ENCODE data around the gene ABCC3. TPM values are rescaled to one million over a fixed set of nuclear protein-coding genes. Genes with fewer than 3 reads are reported as not detected.

The ABCC3 gene
- total and polyA plus RNA-seq, 4 donors: 10.3 to 46.4 (median 32.0) TPM

GRCh38 chr17:50697062-50697461, 62.4 kb downstream of the ABCC3 start:
- ATAC-seq (ENCODE audit: insufficient read depth, low FRiP score): no peak
- TF ChIP-seq CTCF (IDR thresholded peaks at IDR 0.05; ENCODE audit: control extremely low read depth, extremely low read depth): no peak
- H3K27ac ChIP-seq (ENCODE audit: low read depth in 1 of 2, low read length in 1 of 2): no peak overlapping the region
- DNase-seq: no peak
- no peaks in the 10 kb centered on the region for H3K27me3 ChIP-seq (ENCODE audit: control insufficient read depth in 3 of 3, insufficient read depth in 3 of 3, low read length in 2 of 3)
- H3K4me1 ChIP-seq (ENCODE audit: control insufficient read depth in 5 of 5, insufficient read depth in 5 of 5, low read length in 5 of 5): peaks cover 0 to 13% (median 0%) of the 10 kb centered on the region in 5 donors
- H3K9ac ChIP-seq (ENCODE audit: insufficient read depth in 1 of 2, low read length in 2 of 2): no peak overlapping the region
- 89 to 98% methylated on average over 3 of the region's 3 CpGs for WGBS, 2 donors
- no peak overlapping the region for H3K4me3 ChIP-seq
- H3K9me3 ChIP-seq (ENCODE audit: control insufficient read depth in 4 of 4, insufficient read depth in 3 of 4, low read length in 3 of 4): no peaks in the 10 kb centered on the region
- peaks cover 32 to 52% (median 36%) of the 10 kb centered on the region in 4 donors for H3K36me3 ChIP-seq (ENCODE audit: control insufficient read depth in 4 of 4, insufficient read depth in 4 of 4, low read length in 4 of 4)

DNA sequence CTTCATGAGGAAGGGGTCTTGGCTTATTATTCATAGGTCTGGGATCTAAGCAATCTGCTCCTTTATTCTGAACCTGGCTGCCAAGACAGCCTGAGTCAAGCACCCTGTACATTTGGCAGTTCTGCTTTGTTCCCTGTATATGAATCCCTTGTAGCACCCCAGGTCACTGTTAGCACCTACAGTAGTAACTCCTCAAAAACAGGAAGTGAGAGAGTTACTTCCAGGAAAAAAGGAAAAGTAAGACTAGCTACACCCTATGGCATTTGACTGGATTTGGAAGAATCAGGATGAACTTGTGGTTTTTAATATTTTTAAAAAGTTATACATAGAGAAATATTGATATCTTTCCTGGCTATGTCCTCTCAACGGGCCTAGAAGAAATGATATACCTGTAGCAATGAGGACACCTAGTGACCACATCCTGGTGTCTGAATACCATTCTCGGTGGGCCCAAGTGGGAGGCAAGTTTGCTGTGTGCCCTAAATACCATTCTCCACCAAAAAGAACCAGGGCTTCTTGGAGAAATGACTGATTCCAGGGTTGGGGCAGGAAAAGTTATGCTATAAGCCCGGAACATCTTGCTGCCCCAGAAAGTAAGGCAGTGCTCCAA, 63.1 kb downstream of the ABCC3 start:
- H3K9me3 ChIP-seq (ENCODE audit: control insufficient read depth in 4 of 4, insufficient read depth in 3 of 4, low read length in 3 of 4): no peaks in the 10 kb centered on the region
- peaks cover 32 to 47% (median 35%) of the 10 kb centered on the region in 4 donors for H3K36me3 ChIP-seq (ENCODE audit: control insufficient read depth in 4 of 4, insufficient read depth in 4 of 4, low read length in 4 of 4)
- H3K27ac ChIP-seq (ENCODE audit: low read depth in 1 of 2, low read length in 1 of 2): no peak overlapping the region
- DNase-seq (no peak), ATAC-seq (ENCODE audit: insufficient read depth, low FRiP score) (no peak)
- no peaks in the 10 kb centered on the region for H3K27me3 ChIP-seq (ENCODE audit: control insufficient read depth in 3 of 3, insufficient read depth in 3 of 3, low read length in 2 of 3)
- 65 to 68% methylated on average over 3 of the region's 3 CpGs for WGBS, 2 donors
- H3K4me3 ChIP-seq: no peak overlapping the region
- TF ChIP-seq CTCF (IDR thresholded peaks at IDR 0.05; ENCODE audit: control extremely low read depth, extremely low read depth): no peak
- peaks cover 0 to 7% (median 0%) of the 10 kb centered on the region in 5 donors for H3K4me1 ChIP-seq (ENCODE audit: control insufficient read depth in 5 of 5, insufficient read depth in 5 of 5, low read length in 5 of 5)
- H3K9ac ChIP-seq (ENCODE audit: insufficient read depth in 1 of 2, low read length in 2 of 2): no peak overlapping the region

- Histone ChIP-seq H3K36me3 (ENCODE audit: control insufficient read depth in 4 of 4, insufficient read depth in 4 of 4, low read length in 4 of 4) (peaks cover 26 to 43% (median 35%) of the 10 kb centered on the region in 4 donors), H3K27me3 (ENCODE audit: control insufficient read depth in 3 of 3, insufficient read depth in 3 of 3, low read length in 2 of 3) (no peaks in the 10 kb centered on the region), H3K4me1 (ENCODE audit: control insufficient read depth in 5 of 5, insufficient read depth in 5 of 5, low read length in 5 of 5) (peaks cover 0 to 7% (median 2%) of the 10 kb centered on the region in 5 donors), H3K9me3 (ENCODE audit: control insufficient read depth in 4 of 4, insufficient read depth in 3 of 4, low read length in 3 of 4) (no peaks in the 10 kb centered on the region), H3K9ac (ENCODE audit: insufficient read depth in 1 of 2, low read length in 2 of 2) (no peak overlapping the region), H3K4me3 (no peak overlapping the region), H3K27ac (ENCODE audit: low read depth in 1 of 2, low read length in 1 of 2) (no peak overlapping the region)
- no peak for ATAC-seq (ENCODE audit: insufficient read depth, low FRiP score)
- WGBS, 2 donors: 89 to 93% methylated on average over 7 of the region's 7 CpGs
- TF ChIP-seq CTCF (IDR thresholded peaks at IDR 0.05; ENCODE audit: control extremely low read depth, extremely low read depth): no peak
- no peak for DNase-seq
Measured at GRCh38 chr17:50699410-50699809, 64.7 kb downstream of the ABCC3 start.

DNA sequence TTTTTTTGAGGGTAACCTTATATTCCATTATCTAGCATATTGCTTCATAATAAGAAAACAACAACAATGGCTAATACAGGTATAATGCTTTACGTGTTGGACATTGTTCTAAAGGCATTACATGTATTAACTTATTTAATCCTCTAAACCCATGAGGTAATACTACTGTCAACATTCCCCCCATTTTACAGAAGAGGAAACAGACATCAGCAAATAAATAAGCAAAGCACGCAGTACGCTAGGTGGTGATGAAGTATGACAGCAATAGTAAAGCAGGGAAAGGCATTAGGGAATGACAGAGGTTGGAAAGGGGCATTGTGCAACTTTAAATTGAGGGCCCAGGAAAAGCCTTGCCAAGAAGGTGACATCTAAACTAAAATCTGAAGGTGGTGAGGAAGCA, 68.5 kb downstream of the ABCC3 start:
- Histone ChIP-seq H3K9me3 (ENCODE audit: control insufficient read depth in 4 of 4, insufficient read depth in 3 of 4, low read length in 3 of 4) (no peaks in the 10 kb centered on the region), H3K27me3 (ENCODE audit: control insufficient read depth in 3 of 3, insufficient read depth in 3 of 3, low read length in 2 of 3) (no peaks in the 10 kb centered on the region), H3K4me3 (no peak overlapping the region), H3K9ac (ENCODE audit: insufficient read depth in 1 of 2, low read length in 2 of 2) (no peak overlapping the region), H3K27ac (ENCODE audit: low read depth in 1 of 2, low read length in 1 of 2) (no peak overlapping the region), H3K36me3 (ENCODE audit: control insufficient read depth in 4 of 4, insufficient read depth in 4 of 4, low read length in 4 of 4) (peaks cover 6 to 17% (median 10%) of the 10 kb centered on the region in 4 donors), H3K4me1 (ENCODE audit: control insufficient read depth in 5 of 5, insufficient read depth in 5 of 5, low read length in 5 of 5) (peaks cover 0 to 11% (median 3%) of the 10 kb centered on the region in 5 donors)
- no peak for DNase-seq
- 79 to 87% methylated on average over 3 of the region's 3 CpGs for WGBS, 2 donors
- ATAC-seq (ENCODE audit: insufficient read depth, low FRiP score): no peak
- no peak for TF ChIP-seq CTCF (IDR thresholded peaks at IDR 0.05; ENCODE audit: control extremely low read depth, extremely low read depth)

All from lung (tissue), 12 donors.